Measurements from ENCODE around the gene KRTAP4-7.

- TF ChIP-seq CTCF (IDR thresholded peaks at IDR 0.05), result no peak
- no peak for TF ChIP-seq EZH2phosphoT487 (IDR thresholded peaks at IDR 0.05)
Observed at GRCh38 chr17:41054025-41054424, 29.9 kb upstream of the KRTAP4-7 start.
